Measurements from ENCODE around the gene VAMP5. TPM values are rescaled to one million over a fixed set of nuclear protein-coding genes. Genes with fewer than 3 reads are reported as not detected.
A peak's percentile ranks its signal among the peaks of the same experiment; 100 is the strongest.
"Not testable (repeated sequence)": the region's sequence is repeated elsewhere in the genome, so short reads cannot be mapped to it uniquely, and the experiment has no call there.

VAMP5 gene
- total RNA-seq, 1 experiment from 2014 or later: 0.25 TPM

GRCh38 chr2:85582492-85582891 is 1.7 kb upstream of the VAMP5 start:
- DNase-seq (ENCODE audit: extremely low read depth, low read depth): no peak

GRCh38 chr2:85583667-85584353 is 421 bp upstream of the VAMP5 start:
- no peak for DNase-seq (ENCODE audit: extremely low read depth, low read depth)

GRCh38 chr2:85584857-85585780 is 888 bp downstream of the VAMP5 start:
- DNase-seq (ENCODE audit: extremely low read depth, low read depth): no peak

- no peak for DNase-seq (ENCODE audit: extremely low read depth, low read depth)
These were observed 1.5 kb downstream of the VAMP5 start for GRCh38 chr2:85585781-85586105.

GRCh38 chr2:85588236-85588635 is 4.0 kb downstream of the VAMP5 start:
- DNase-seq (ENCODE audit: extremely low read depth, low read depth): no peak

GRCh38 chr2:85588645-85589044 is 4.4 kb downstream of the VAMP5 start:
- DNase-seq (ENCODE audit: extremely low read depth, low read depth): no peak

GRCh38 chr2:85589181-85589580 is 5.0 kb downstream of the VAMP5 start:
- DNase-seq (ENCODE audit: extremely low read depth, low read depth): no peak

- no peak for DNase-seq (ENCODE audit: extremely low read depth, low read depth)
These were observed 6.0 kb downstream of the VAMP5 start for GRCh38 chr2:85589982-85590791.

GRCh38 chr2:85590950-85591349 is 6.7 kb downstream of the VAMP5 start:
- DNase-seq (ENCODE audit: extremely low read depth, low read depth): no peak

GRCh38 chr2:85591563-85591962 is 7.3 kb downstream of the VAMP5 start:
- DNase-seq (ENCODE audit: extremely low read depth, low read depth): no peak

GRCh38 chr2:85592299-85592698 is 8.1 kb downstream of the VAMP5 start:
- DNase-seq (ENCODE audit: extremely low read depth, low read depth): not testable (repeated sequence)

- no peak for DNase-seq (ENCODE audit: extremely low read depth, low read depth)
These were observed 8.8 kb downstream of the VAMP5 start for GRCh38 chr2:85593023-85593422.

- no peak for DNase-seq (ENCODE audit: extremely low read depth, low read depth)
These were observed 10.6 kb downstream of the VAMP5 start for GRCh38 chr2:85594715-85595300.

GRCh38 chr2:85595301-85596025 is 11.2 kb downstream of the VAMP5 start, which contains the start of gene RNF181:
RNF181 (plus strand) TSS chr2:85595745; CDS start chr2:85595764, 19 bp downstream.
- peak; percentile 99 for DNase-seq (ENCODE audit: extremely low read depth, low read depth)

- no peak for DNase-seq (ENCODE audit: extremely low read depth, low read depth)
These were observed 11.7 kb downstream of the VAMP5 start for GRCh38 chr2:85596026-85596333.

GRCh38 chr2:85596486-85597143 is 12.4 kb downstream of the VAMP5 start:
- no peak for DNase-seq (ENCODE audit: extremely low read depth, low read depth)

GRCh38 chr2:85597241-85597640 is 13.0 kb downstream of the VAMP5 start:
- no peak for DNase-seq (ENCODE audit: extremely low read depth, low read depth)

- no peak for DNase-seq (ENCODE audit: extremely low read depth, low read depth)
These were observed 14.5 kb downstream of the VAMP5 start for GRCh38 chr2:85598594-85599340.
